Fibroblast of skin of back (primary cell): ENCODE data around the gene CAD.

ENCODE experiments used
- DNase-seq: peaks from one replicate; pipeline ENCODE4 v3.0.0-alpha.2; 2013

CAD gene

DNA sequence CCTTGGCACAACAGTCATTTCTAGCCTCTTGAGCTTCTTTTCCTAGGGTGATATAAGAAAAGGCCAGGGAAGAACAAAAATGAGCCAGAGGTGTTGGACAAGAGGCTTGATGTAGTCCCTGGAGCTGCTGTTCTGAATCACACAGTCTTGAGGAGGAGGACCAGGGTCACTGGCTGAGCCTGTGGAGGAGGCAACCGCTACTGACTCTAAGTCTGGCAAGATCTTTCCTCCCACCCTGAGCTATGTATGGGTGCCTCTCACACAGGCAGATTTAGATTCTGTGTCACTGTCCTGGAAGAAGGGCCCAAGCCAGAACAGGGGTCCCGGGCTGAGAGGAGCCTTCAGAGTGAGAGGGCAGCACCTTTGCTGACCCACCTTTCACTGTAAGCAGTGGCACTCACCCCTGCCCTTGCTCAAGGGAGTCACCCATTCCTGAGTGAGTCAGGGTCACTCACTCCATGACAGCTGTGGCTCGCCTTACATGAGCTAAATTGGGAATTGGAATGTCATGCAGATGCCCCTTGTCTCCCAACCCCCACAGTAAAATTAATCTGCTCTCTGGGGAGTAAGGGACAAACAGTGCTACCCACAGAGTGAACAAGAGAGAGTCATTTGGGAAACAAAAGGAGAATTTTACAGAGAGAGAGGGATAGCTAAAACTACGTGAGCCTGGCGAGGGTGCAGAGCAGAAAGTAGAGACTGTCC lies 64.8 kb downstream of the CAD start, which contains the start of gene TRIM54:
Gene TRIM54 (plus strand): TSS at position 575 of the 705 bp plus-strand sequence. CDS start 303 bp downstream, outside the sequence.
- peak; percentile 62 for DNase-seq

- no peak for DNase-seq
Measured at GRCh38 chr2:27282892-27283291, 65.7 kb downstream of the CAD start.

GRCh38 chr2:27284996-27285395 lies 67.8 kb downstream of the CAD start:
- DNase-seq = no peak

GRCh38 chr2:27285481-27285880 lies 68.3 kb downstream of the CAD start:
- DNase-seq = no peak

DNA sequence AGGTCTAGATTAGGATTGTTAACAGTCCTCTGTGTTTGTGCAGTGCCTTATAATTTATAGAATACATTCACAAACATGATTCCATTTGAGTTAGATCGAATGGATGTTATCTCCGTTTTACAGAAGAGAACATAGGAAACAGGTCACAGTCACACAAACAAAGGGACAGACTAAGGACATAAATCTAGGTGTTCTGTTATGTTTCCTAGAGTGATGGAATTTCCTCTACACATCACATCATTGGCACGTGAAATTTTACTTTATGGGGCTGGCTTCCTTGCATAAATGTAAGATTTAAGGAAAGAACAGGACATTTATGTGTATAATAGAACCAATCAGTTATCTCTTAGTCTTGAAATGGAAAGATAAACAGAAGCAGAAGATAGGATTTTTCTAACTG lies 71.4 kb downstream of the CAD start:
- no peak for DNase-seq

DNA sequence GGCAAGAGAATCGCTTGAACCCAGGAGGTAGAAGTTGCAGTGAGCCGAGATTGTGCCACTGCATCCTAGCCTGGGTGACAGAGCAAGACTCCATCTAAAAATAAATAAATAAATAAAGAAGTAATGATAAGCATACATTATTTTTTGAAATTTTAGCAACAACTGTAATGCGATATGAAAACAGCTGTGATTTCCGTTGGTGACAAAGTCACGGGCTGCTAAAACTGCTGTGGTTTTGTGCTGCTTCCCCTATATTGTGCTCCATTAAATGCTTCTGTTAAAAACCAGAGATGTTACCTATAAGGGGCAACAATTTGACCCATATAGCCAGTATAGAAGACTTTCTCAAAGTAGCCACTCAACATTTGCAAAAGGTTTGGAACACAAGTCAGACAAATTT lies 73.4 kb downstream of the CAD start:
- no peak for DNase-seq

DNA sequence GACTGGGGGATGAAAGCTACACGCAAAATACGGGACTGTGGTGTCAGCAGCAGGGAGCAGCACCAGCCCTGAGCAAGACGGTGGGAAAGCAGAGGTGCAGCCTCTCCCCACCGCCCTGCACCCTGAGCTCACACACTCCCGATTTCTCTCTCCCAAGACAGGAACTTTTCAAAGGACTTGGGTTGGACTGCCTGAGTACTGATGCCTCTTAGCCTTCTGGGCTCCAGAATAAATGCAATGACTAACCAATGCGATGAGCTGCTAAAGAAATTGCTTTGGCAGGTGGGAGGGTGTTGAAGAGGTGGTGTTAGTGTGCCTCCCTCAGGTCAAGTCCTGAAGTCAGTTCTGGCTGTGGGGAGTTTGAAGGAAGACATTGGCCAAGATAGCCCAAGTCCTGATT lies 74.7 kb downstream of the CAD start:
- no peak for DNase-seq
